ENCODE results near the gene DYRK1B. TPM values are rescaled to one million over a fixed set of nuclear protein-coding genes. Genes with fewer than 3 reads are reported as not detected.

DYRK1B gene
- polyA plus RNA-seq, 1 donor (not counting 4 experiments of a cell fraction or from before 2014, with no cell fraction given), result 4.6 TPM

DNA sequence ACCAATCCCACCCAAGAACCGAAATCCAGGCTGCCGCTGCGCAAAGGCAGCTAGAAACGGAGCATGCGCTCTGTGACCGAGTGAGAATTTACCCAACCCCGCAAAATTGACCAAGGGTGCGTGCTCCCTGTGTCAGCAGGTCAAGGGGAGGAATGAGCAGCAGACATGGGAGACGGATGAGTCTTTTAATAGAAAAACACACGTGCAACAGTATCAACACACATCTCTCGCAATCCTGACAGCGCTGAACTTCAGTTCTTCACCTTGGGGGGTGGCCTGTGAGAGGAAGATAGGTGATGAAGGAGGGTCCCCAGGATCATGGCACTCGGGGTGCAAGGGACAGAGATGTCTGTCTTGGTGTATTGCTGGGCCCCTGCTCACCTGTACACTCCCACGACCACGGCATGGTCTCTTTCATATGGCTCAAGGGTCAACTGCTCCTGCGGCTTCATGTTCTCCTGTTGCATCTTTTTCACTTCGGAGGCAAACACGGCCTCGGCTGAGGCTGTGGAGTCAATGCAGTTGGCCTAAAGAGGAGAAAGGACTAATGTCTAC is 402 bp upstream of the DYRK1B start:
- Histone ChIP-seq H3K36me3 (ENCODE audit: control insufficient read depth in 2 of 2, extremely low read depth in 1 of 2, insufficient read depth in 2 of 2, low read length in 2 of 2) (peaks cover 41 to 61% of the 10 kb centered on the region in 2 experiments), H3K9me3 (ENCODE audit: control insufficient read depth, low read depth, low read length) (no peaks in the 10 kb centered on the region), H3K4me2 (ENCODE audit: control insufficient read depth, extremely low read depth, insufficient read depth, low read depth, low read length) (peak overlapping the region; percentile 59), H3K79me2 (ENCODE audit: control insufficient read depth, insufficient read depth, low read length) (peaks cover 19% of the 10 kb centered on the region), H2AFZ (ENCODE audit: control insufficient read depth, low read length) (peak overlapping the region; percentile 71), H3K27ac (ENCODE audit: control insufficient read depth, insufficient read depth, low read length) (peak overlapping the region; percentile 47), H3K9ac (ENCODE audit: control insufficient read depth, extremely low read depth, insufficient read depth, low read length) (peak overlapping the region; percentile 89), H3K27me3 (ENCODE audit: control insufficient read depth, extremely low read depth, insufficient read depth, low read length) (no peaks in the 10 kb centered on the region), H3K4me3 (ENCODE audit: control insufficient read depth in 2 of 3, extremely low read depth in 1 of 3, insufficient read depth in 2 of 3, low read depth in 1 of 3, low read length in 3 of 3) (peak overlapping the region in 2 of 3 experiments; percentile 44 to 90), H3K4me1 (ENCODE audit: control insufficient read depth, extremely low read depth, insufficient read depth, low read length) (peaks cover 11% of the 10 kb centered on the region), H4K20me1 (ENCODE audit: control insufficient read depth, extremely low read depth, insufficient read depth, low read length) (no peaks in the 10 kb centered on the region), H3K9me1 (ENCODE audit: control insufficient read depth, extremely low read depth, insufficient read depth, low read length) (peaks cover 2% of the 10 kb centered on the region)
- dilution Hi-C loops (cut with MboI; ENCODE audit: extremely low pct_ligation_motif_present, low sequenced_read_pairs), result no loop called here
- no peak for TF ChIP-seq EZH2 (IDR thresholded peaks at IDR 0.05; ENCODE audit: low read length)
- TF ChIP-seq, protein P1, sequence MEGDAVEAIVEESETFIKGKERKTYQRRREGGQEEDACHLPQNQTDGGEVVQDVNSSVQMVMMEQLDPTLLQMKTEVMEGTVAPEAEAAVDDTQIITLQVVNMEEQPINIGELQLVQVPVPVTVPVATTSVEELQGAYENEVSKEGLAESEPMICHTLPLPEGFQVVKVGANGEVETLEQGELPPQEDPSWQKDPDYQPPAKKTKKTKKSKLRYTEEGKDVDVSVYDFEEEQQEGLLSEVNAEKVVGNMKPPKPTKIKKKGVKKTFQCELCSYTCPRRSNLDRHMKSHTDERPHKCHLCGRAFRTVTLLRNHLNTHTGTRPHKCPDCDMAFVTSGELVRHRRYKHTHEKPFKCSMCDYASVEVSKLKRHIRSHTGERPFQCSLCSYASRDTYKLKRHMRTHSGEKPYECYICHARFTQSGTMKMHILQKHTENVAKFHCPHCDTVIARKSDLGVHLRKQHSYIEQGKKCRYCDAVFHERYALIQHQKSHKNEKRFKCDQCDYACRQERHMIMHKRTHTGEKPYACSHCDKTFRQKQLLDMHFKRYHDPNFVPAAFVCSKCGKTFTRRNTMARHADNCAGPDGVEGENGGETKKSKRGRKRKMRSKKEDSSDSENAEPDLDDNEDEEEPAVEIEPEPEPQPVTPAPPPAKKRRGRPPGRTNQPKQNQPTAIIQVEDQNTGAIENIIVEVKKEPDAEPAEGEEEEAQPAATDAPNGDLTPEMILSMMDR (optimal IDR thresholded peaks at IDR 0.05 in 1 of 3, IDR thresholded peaks at IDR 0.05 in 1 of 3, conservative IDR thresholded peaks at IDR 0.05 in 1 of 3; ENCODE audit: extremely low read depth in 1 of 3, insufficient read depth in 2 of 3, low read length in 3 of 3), result no peak
- FAIRE-seq (no peak), DNase-seq (ENCODE audit: low read depth, low spot score) (no peak)

DNA sequence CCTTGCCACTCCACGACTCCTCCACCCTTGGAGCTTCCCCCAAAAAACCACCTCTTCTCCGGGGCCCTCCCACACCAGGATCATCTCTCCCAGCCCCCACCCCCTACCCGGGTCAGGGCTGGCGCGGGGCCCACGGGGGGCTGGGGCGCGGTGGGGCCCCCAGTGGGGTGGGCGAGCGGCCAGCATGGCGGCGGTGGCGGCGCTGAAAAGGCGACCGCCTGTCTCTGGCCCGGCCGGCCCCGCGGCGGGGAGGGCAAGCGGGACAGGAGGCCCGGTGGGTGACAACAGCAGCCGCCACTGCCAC is 850 bp downstream of the DYRK1B start:
- Histone ChIP-seq H3K27ac (ENCODE audit: control insufficient read depth, insufficient read depth, low read length) (peak overlapping the region; percentile 88), H2AFZ (ENCODE audit: control insufficient read depth, low read length) (no peak overlapping the region), H3K4me1 (ENCODE audit: control insufficient read depth, extremely low read depth, insufficient read depth, low read length) (peaks cover 11% of the 10 kb centered on the region), H3K9me3 (ENCODE audit: control insufficient read depth, low read depth, low read length) (no peaks in the 10 kb centered on the region), H4K20me1 (ENCODE audit: control insufficient read depth, extremely low read depth, insufficient read depth, low read length) (no peaks in the 10 kb centered on the region), H3K4me2 (ENCODE audit: control insufficient read depth, extremely low read depth, insufficient read depth, low read depth, low read length) (peak overlapping the region; percentile 67), H3K9ac (ENCODE audit: control insufficient read depth, extremely low read depth, insufficient read depth, low read length) (peak overlapping the region; percentile 89), H3K79me2 (ENCODE audit: control insufficient read depth, insufficient read depth, low read length) (peaks cover 12% of the 10 kb centered on the region), H3K36me3 (ENCODE audit: control insufficient read depth in 2 of 2, extremely low read depth in 1 of 2, insufficient read depth in 2 of 2, low read length in 2 of 2) (peaks cover 38 to 56% of the 10 kb centered on the region in 2 experiments), H3K9me1 (ENCODE audit: control insufficient read depth, extremely low read depth, insufficient read depth, low read length) (peaks cover 2% of the 10 kb centered on the region), H3K27me3 (ENCODE audit: control insufficient read depth, extremely low read depth, insufficient read depth, low read length) (no peaks in the 10 kb centered on the region), H3K4me3 (ENCODE audit: control insufficient read depth in 2 of 3, extremely low read depth in 1 of 3, insufficient read depth in 2 of 3, low read depth in 1 of 3, low read length in 3 of 3) (peak overlapping the region; percentile 74 to 90 (median 79))
- DNase-seq (ENCODE audit: low read depth, low spot score) (no peak), FAIRE-seq (no peak)
- dilution Hi-C loops (cut with MboI; ENCODE audit: extremely low pct_ligation_motif_present, low sequenced_read_pairs), result no loop called here
- TF ChIP-seq, protein P1 (optimal IDR thresholded peaks at IDR 0.05 in 1 of 3, IDR thresholded peaks at IDR 0.05 in 1 of 3, conservative IDR thresholded peaks at IDR 0.05 in 1 of 3; ENCODE audit: extremely low read depth in 1 of 3, insufficient read depth in 2 of 3, low read length in 3 of 3), result no peak
- no peak for TF ChIP-seq EZH2 (IDR thresholded peaks at IDR 0.05; ENCODE audit: low read length)

All from keratinocyte (primary cell).